A549 (cell line): ENCODE results near the gene PODXL2. TPM values are rescaled to one million over a fixed set of nuclear protein-coding genes. Genes with fewer than 3 reads are reported as not detected.

Experiments
- ATAC-seq, 2 experiments: fragments of 200-7000 bp in 1 of 2; fragments of >200 bp in 1 of 2; cut with Nextera tagmentation in 1 of 2; cut with Tn5 transposase in 1 of 2; 3 replicates each; pipeline versions ENCODE4 v1.8.0 to v1.9.1; 2018 to 2020; ENCODE audit warnings: mild to moderate bottlenecking in 1 of 2, moderate library complexity in 1 of 2
- CTCF ChIA-PET: fragments of 300-600 bp; sonication (Branson Sonifier 250); formaldehyde crosslinking; extraction: SDS; loops from one replicate; lab custom pipeline; 2021; ENCODE audit warnings: antibody characterized with exemption, inconsistent platforms; lab: Yijun Ruan, JAX
- POLR2A ChIA-PET: fragments of 350-600 bp; formaldehyde crosslinking; extraction: SDS; loops from one replicate; lab custom pipeline; 2021; ENCODE audit warnings: antibody characterized with exemption, inconsistent platforms; lab: Yijun Ruan, JAX
- DNase-seq, 2 experiments: peaks; one replicate each; pipeline versions ENCODE4 v3.0.0 to v3.0.0-alpha.2; 2011 to 2016; ENCODE audit warnings: low read depth in 1 of 2, low spot score in 1 of 2
- FAIRE-seq: peaks from 2 replicates; lab custom pipeline; 2011; peaks lifted over from hg19 to GRCh38; lab: Jason Lieb, UNC
- H3K27ac ChIP-seq, 2 experiments: fragments of >200 bp; sonication (Bioruptor Twin); formaldehyde crosslinking; 3 replicates each; pipeline ENCODE4 v1.5.1; 2016 to 2017
- H3K4me1 ChIP-seq: fragments of >200 bp; sonication (Bioruptor Twin); formaldehyde crosslinking; 3 replicates; pipeline ENCODE4 v1.6.1; 2016
- H3K4me2 ChIP-seq: fragments of >200 bp; sonication (Bioruptor Twin); formaldehyde crosslinking; 3 replicates; pipeline ENCODE4 v1.6.1; 2016
- H3K4me3 ChIP-seq: fragments of >200 bp; sonication (Bioruptor Twin); formaldehyde crosslinking; 3 replicates; pipeline ENCODE4 v1.5.1; 2016
- H3K9me3 ChIP-seq: fragments of >200 bp; sonication (Bioruptor Twin); formaldehyde crosslinking; 3 replicates; pipeline ENCODE4 v1.6.1; 2016
- CEBPB ChIP-seq, 2 experiments: fragments of >200 bp in 1 of 2; sonication (Bioruptor Twin) in 1 of 2; formaldehyde crosslinking in 1 of 2; IDR thresholded peaks; 2 replicates each; pipeline ENCODE4 v1.6.1; 2012 to 2016
- CHD4 ChIP-seq: fragments of 200-600 bp; sonication (generic); IDR thresholded peaks from 2 replicates; pipeline ENCODE4 v1.6.1; 2016; ENCODE audit warnings: antibody characterized with exemption, mild to moderate bottlenecking, borderline replicate concordance
- EHMT2 ChIP-seq: fragments of 200-600 bp; sonication (generic); IDR thresholded peaks from 2 replicates; pipeline ENCODE4 v1.6.1; 2016; ENCODE audit warnings: antibody characterized with exemption, low read depth, mild to moderate bottlenecking, moderate library complexity
- ESRRA ChIP-seq: fragments of 150-350 bp; IDR thresholded peaks from 2 replicates; pipeline ENCODE4 v1.6.1; 2014; ENCODE audit warnings: mild to moderate bottlenecking, low read length, borderline replicate concordance
- FOSB ChIP-seq: fragments of 250-450 bp; sonication (Bioruptor Pico); IDR thresholded peaks from 2 replicates; pipeline ENCODE4 v1.5.0; 2020; ENCODE audit warnings: mild to moderate bottlenecking, moderate library complexity
- FOSL2 ChIP-seq, 2 experiments: fragments of 450-650 bp in 1 of 2; fragments of >200 bp in 1 of 2; sonication (Bioruptor Twin) in 1 of 2; formaldehyde crosslinking; IDR thresholded peaks; 2 replicates each; pipeline versions ENCODE4 v1.5.0 to v1.6.1; 2016 to 2020; ENCODE audit warnings: mild to moderate bottlenecking in 1 of 2, moderate library complexity in 1 of 2
- GATA3 ChIP-seq: IDR thresholded peaks from 2 replicates; pipeline ENCODE4 v1.6.1; 2012; ENCODE audit warnings: borderline replicate concordance
- HOXA7 ChIP-seq: fragments of 250-450 bp; sonication (Bioruptor Pico); IDR thresholded peaks from 2 replicates; pipeline ENCODE4 v1.5.0; 2020; ENCODE audit warnings: mild to moderate bottlenecking, moderate library complexity
- HOXB13 ChIP-seq: fragments of 250-450 bp; sonication (Bioruptor Pico); IDR thresholded peaks from 2 replicates; pipeline ENCODE4 v1.5.0; 2020; ENCODE audit warnings: low read depth, mild to moderate bottlenecking, moderate library complexity
- HOXB5 ChIP-seq: fragments of 250-450 bp; sonication (Bioruptor Pico); IDR thresholded peaks from 2 replicates; pipeline ENCODE4 v1.5.0; 2020; ENCODE audit warnings: mild to moderate bottlenecking, moderate library complexity
- JUNB ChIP-seq: fragments of >200 bp; sonication (Bioruptor Twin); formaldehyde crosslinking; IDR thresholded peaks from 2 replicates; pipeline ENCODE4 v1.6.1; 2016
- KDM5A ChIP-seq: fragments of 200-600 bp; sonication (generic); IDR thresholded peaks from 2 replicates; pipeline ENCODE4 v1.6.1; 2016; ENCODE audit warnings: antibody characterized with exemption, mild to moderate bottlenecking
- MAZ ChIP-seq: fragments of 150-350 bp; IDR thresholded peaks from 2 replicates; pipeline ENCODE4 v1.6.1; 2014; ENCODE audit warnings: antibody characterized with exemption, low read depth, low read length, borderline replicate concordance
- MYC ChIP-seq: IDR thresholded peaks from 2 replicates; pipeline ENCODE4 v1.6.1; 2012; ENCODE audit warnings: mild to moderate bottlenecking, inconsistent platforms, low read length, improper control_type of control experiment, borderline replicate concordance
- NR3C1 ChIP-seq: fragments of >200 bp; sonication (Bioruptor Twin); formaldehyde crosslinking; IDR thresholded peaks from 3 replicates; pipeline ENCODE4 v1.6.1; 2017
- PHF8 ChIP-seq: fragments of 200-600 bp; sonication (generic); IDR thresholded peaks from 2 replicates; pipeline ENCODE4 v1.6.1; 2016; ENCODE audit warnings: low read depth, mild to moderate bottlenecking, antibody characterized with exemption, moderate library complexity, borderline replicate concordance
- RAD21 ChIP-seq, 2 experiments: fragments of >200 bp in 1 of 2; sonication (Bioruptor Twin) in 1 of 2; formaldehyde crosslinking in 1 of 2; IDR thresholded peaks in 1 of 2; conservative IDR thresholded peaks in 1 of 2; 2 replicates in 1 of 2; 3 replicates in 1 of 2; pipeline ENCODE4 v1.6.1; 2012 to 2018; ENCODE audit warnings: inconsistent platforms in 1 of 2
- RARB ChIP-seq: fragments of 250-450 bp; sonication (Bioruptor Pico); IDR thresholded peaks from 2 replicates; pipeline ENCODE4 v1.8.0; 2021; ENCODE audit warnings: mild to moderate bottlenecking, moderate library complexity
- SREBF2 ChIP-seq: fragments of 450-650 bp; IDR thresholded peaks from 2 replicates; pipeline ENCODE4 v1.6.1; 2014; ENCODE audit warnings: mild to moderate bottlenecking, moderate library complexity
- TFCP2L1 ChIP-seq: fragments of 250-450 bp; sonication (Bioruptor Pico); IDR thresholded peaks from 2 replicates; pipeline ENCODE4 v1.5.0; 2021; ENCODE audit warnings: mild to moderate bottlenecking
- TP53 ChIP-seq: fragments of 250-450 bp; sonication (Bioruptor Pico); IDR thresholded peaks from 2 replicates; pipeline ENCODE4 v1.5.0; 2021; ENCODE audit warnings: mild to moderate bottlenecking, moderate library complexity
- ZC3H11A ChIP-seq: fragments of 450-650 bp; IDR thresholded peaks from 2 replicates; pipeline ENCODE4 v1.6.1; 2014; ENCODE audit warnings: antibody characterized with exemption, mild to moderate bottlenecking
- WGBS: methylation state at CpG from one replicate; pipeline ENCODE4 v1.1.6; 2017; ENCODE audit errors: missing lambda C conversion rate; 5-methylcytosine and 5-hydroxymethylcytosine counted together
- polyA plus RNA-seq, 4 experiments: library from polyadenylated mRNA; depleted of rRNA in 3 of 4; stranded (reverse); fragments of >200 nt; fragmentation: RNase III in 1 of 4; extraction: RNeasy Plus Mini Kit Qiagen cat#74134 plus additional on column Dnase treatment in 1 of 4; gene quantifications; 2 replicates in 3 of 4; 3 replicates in 1 of 4; pipeline ENCODE4 v1.2.3, GENCODE V29; 2011 to 2017
- TF ChIP-seq, protein P1 (sequence below): fragments of 150-350 bp; IDR thresholded peaks from 2 replicates; pipeline ENCODE4 v1.6.1; 2014; ENCODE audit warnings: low read depth, mild to moderate bottlenecking, low read length
- TF ChIP-seq, protein P2 (sequence below): fragments of >200 bp; sonication (Bioruptor Twin); formaldehyde crosslinking; IDR thresholded peaks from 2 replicates; pipeline ENCODE4 v1.6.1; 2016
- TF ChIP-seq, protein P3 (sequence below): IDR thresholded peaks from 2 replicates; pipeline ENCODE4 v1.6.1; 2012
- TF ChIP-seq, protein P4 (sequence below): IDR thresholded peaks from 2 replicates; pipeline ENCODE4 v1.6.1; 2012; ENCODE audit warnings: low read depth, borderline replicate concordance
- TF ChIP-seq, protein P5 (sequence below): fragments of 250-450 bp; sonication (Bioruptor Pico); IDR thresholded peaks from 2 replicates; pipeline ENCODE4 v1.5.0; 2020; ENCODE audit warnings: low read depth, mild to moderate bottlenecking, moderate library complexity

Gene PODXL2
- polyA plus RNA-seq, 2 of the 4 experiments (the other 2 are of a cell fraction), result 4.2 to 5.5 TPM

DNA sequence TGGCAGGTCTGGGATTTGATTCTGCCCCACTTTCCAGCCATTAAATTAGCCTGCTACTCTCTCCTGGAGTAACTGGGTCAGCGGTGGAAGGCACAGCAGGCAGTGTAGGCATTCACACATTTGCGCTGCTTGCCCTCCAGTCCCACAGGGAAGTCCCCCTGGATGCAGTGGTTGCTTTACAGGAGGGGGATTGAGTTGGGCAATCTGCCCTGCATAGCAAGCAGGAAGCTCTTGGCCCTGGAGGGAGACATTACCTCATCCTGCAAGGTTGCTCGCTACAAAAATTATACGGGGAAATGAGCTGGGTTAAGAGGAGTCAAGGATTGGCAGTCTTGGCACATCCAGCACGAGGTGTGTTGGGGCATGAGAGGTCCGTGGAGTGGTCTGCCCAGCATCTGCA lies 16.0 kb upstream of the PODXL2 start (continued):
- TF ChIP-seq MYC, result no peak

DNA sequence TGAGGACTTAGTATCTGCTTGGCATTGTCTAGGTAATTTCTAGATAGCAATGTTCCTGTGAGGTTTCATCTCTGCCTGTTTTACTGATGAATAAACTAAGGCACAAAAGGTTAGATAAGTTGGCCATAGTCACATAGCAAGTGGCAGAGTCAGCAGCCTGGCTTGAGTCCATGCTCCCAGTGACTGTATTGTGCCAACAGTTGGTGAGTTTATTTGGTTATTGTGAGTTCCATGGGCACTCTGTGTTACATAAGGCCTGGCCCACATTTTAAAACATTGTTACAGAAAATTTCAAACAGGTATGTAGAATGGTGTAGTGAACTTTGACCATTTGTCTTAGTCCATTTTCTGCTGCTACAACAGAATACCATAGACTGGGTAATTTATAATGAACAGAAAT lies 15.6 kb upstream of the PODXL2 start:
- CTCF ChIA-PET, result no interaction called here
- FAIRE-seq, result no peak
- no peak for TF ChIP-seq KDM5A
- no peak for TF ChIP-seq ZC3H11A
- no peak for TF ChIP-seq RARB (CRISPR knock-in tag)
- TF ChIP-seq MAZ, result no peak
- no peak for TF ChIP-seq JUNB
- no peak for TF ChIP-seq TFCP2L1
- no peak for TF ChIP-seq ESRRA
- TF ChIP-seq HOXA7 (CRISPR knock-in tag), result no peak
- no peak for TF ChIP-seq NR3C1
- TF ChIP-seq TP53, result no peak
- no peak for TF ChIP-seq GATA3
- TF ChIP-seq, protein P1, sequence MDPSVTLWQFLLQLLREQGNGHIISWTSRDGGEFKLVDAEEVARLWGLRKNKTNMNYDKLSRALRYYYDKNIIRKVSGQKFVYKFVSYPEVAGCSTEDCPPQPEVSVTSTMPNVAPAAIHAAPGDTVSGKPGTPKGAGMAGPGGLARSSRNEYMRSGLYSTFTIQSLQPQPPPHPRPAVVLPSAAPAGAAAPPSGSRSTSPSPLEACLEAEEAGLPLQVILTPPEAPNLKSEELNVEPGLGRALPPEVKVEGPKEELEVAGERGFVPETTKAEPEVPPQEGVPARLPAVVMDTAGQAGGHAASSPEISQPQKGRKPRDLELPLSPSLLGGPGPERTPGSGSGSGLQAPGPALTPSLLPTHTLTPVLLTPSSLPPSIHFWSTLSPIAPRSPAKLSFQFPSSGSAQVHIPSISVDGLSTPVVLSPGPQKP, result no peak
- no peak for TF ChIP-seq RAD21 (conservative IDR thresholded peaks at IDR 0.05 in 1 of 2, IDR thresholded peaks at IDR 0.05 in 1 of 2)
- no peak for TF ChIP-seq EHMT2
- TF ChIP-seq CHD4, result no peak
- TF ChIP-seq PHF8, result no peak
- TF ChIP-seq FOSB (CRISPR knock-in tag), result no peak
- TF ChIP-seq, protein P2, sequence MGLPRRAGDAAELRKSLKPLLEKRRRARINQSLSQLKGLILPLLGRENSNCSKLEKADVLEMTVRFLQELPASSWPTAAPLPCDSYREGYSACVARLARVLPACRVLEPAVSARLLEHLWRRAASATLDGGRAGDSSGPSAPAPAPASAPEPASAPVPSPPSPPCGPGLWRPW, result no peak
- TF ChIP-seq HOXB5 (CRISPR knock-in tag), result no peak
- no peak for TF ChIP-seq MYC

DNA sequence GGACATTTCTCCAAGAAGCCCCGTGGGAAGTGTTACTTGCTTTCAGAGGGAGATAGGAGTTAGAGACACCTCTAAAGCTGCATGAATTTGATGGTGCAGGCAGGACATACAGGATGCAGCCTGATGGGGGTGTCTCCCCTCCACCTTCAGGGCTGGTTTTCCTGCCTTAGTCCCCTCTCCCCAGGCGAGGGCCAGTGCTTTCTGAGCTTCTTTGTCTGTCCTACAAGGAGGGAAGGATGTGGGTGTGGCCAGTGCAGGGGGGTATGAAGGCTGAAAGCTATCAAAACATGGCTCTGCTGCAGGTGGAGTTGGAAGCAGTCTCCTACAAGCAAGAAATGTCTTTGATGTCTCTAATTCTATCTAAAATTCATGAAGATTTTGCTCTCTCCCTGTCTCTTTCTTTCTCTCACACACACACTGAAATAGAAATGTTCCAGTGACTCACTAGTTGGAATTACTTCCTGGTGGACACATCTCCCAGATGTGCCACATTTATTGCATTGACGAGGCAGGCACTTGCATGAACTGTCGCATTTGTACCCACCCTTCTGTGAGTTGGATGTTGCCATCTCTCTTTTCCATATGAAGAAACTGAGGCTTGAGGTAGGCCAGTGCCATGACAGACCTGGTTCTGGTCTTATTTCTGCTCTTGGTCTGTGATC lies 13.9 kb upstream of the PODXL2 start:
- Histone ChIP-seq H3K27ac (no peak overlapping the region), H3K4me3 (no peak overlapping the region), H3K4me1 (peaks cover 6% of the 10 kb centered on the region; the same call in 1 of the 3 replicates), H3K9me3 (no peaks in the 10 kb centered on the region), H3K4me2 (no peak overlapping the region)
- DNase-seq (no peak), ATAC-seq (no peak), FAIRE-seq (no peak)
- CTCF ChIA-PET, result no interaction called here
- POLR2A ChIA-PET, result no interaction called here
- TF ChIP-seq CEBPB (IDR thresholded peaks at IDR 0.05) (no peak), FOSL2 (IDR thresholded peaks at IDR 0.05) (no peak), FOSL2 (CRISPR knock-in tag; IDR thresholded peaks at IDR 0.05) (no peak), SREBF2 (no peak), HOXB13 (CRISPR knock-in tag) (no peak), PHF8 (no peak), NR3C1 (no peak), KDM5A (no peak), ZC3H11A (no peak), MYC (no peak)
- TF ChIP-seq, protein P3, sequence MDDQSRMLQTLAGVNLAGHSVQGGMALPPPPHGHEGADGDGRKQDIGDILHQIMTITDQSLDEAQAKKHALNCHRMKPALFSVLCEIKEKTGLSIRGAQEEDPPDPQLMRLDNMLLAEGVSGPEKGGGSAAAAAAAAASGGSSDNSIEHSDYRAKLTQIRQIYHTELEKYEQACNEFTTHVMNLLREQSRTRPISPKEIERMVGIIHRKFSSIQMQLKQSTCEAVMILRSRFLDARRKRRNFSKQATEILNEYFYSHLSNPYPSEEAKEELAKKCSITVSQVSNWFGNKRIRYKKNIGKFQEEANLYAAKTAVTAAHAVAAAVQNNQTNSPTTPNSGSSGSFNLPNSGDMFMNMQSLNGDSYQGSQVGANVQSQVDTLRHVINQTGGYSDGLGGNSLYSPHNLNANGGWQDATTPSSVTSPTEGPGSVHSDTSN, result no peak
- TF ChIP-seq, protein P4, sequence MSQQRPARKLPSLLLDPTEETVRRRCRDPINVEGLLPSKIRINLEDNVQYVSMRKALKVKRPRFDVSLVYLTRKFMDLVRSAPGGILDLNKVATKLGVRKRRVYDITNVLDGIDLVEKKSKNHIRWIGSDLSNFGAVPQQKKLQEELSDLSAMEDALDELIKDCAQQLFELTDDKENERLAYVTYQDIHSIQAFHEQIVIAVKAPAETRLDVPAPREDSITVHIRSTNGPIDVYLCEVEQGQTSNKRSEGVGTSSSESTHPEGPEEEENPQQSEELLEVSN, result no peak
- TF ChIP-seq, protein P5, sequence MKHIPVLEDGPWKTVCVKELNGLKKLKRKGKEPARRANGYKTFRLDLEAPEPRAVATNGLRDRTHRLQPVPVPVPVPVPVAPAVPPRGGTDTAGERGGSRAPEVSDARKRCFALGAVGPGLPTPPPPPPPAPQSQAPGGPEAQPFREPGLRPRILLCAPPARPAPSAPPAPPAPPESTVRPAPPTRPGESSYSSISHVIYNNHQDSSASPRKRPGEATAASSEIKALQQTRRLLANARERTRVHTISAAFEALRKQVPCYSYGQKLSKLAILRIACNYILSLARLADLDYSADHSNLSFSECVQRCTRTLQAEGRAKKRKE (CRISPR knock-in tag), result no peak
- WGBS, result 71% methylated on average over 4 of the region's 4 CpGs

More for the DNA sequence above, 15.6 kb upstream of the PODXL2 start:
- Histone ChIP-seq H3K9me3 (no peaks in the 10 kb centered on the region), H3K27ac (no peak overlapping the region), H3K4me1 (peaks cover 6% of the 10 kb centered on the region; the same call in 1 of the 3 replicates), H3K4me3 (no peak overlapping the region), H3K4me2 (no peak overlapping the region)
- POLR2A ChIA-PET, result no interaction called here
- DNase-seq (no peak), ATAC-seq (no peak)
